Liver (tissue), 3 donors: ENCODE results near the gene KRTAP4-12.

Experiments used
- CTCF ChIP-seq: fragments of 150-350 bp; IDR thresholded peaks from 2 replicates; pipeline ENCODE4 v1.5.1; 2017; ENCODE audit warnings: improper control_type of control experiment, low read depth, low read length; ENCODE audit not compliant: missing input control
- EGR1 ChIP-seq, 2 donors: IDR thresholded peaks; 2 replicates each; pipeline ENCODE4 v1.6.1; 2016 to 2018; ENCODE audit warnings: antibody characterized with exemption in 2 of 2, low read depth in 2 of 2
- FOXA1 ChIP-seq: IDR thresholded peaks from 2 replicates; pipeline ENCODE4 v1.6.1; 2016; ENCODE audit warnings: antibody characterized with exemption
- GABPA ChIP-seq, 2 donors: IDR thresholded peaks in 1 of 2; conservative IDR thresholded peaks in 1 of 2; 2 replicates each; pipeline ENCODE4 v1.6.1; 2016; ENCODE audit warnings: antibody characterized with exemption in 2 of 2, mild to moderate bottlenecking in 1 of 2, moderate library complexity in 1 of 2
- HNF4A ChIP-seq, 2 donors: conservative IDR thresholded peaks; 2 replicates each; pipeline ENCODE4 v1.6.1; 2016; ENCODE audit warnings: antibody characterized with exemption in 2 of 2, mild to moderate bottlenecking in 2 of 2
- JUND ChIP-seq, 2 donors: IDR thresholded peaks; 2 replicates each; pipeline ENCODE4 v1.6.1; 2016; ENCODE audit warnings: antibody characterized with exemption in 2 of 2
- RAD21 ChIP-seq, 2 donors: IDR thresholded peaks; 2 replicates each; pipeline ENCODE4 v1.6.1; 2016; ENCODE audit warnings: antibody characterized with exemption in 2 of 2, mild to moderate bottlenecking in 2 of 2
- RXRA ChIP-seq, 2 donors: IDR thresholded peaks; 2 replicates each; pipeline ENCODE4 v1.6.1; 2017 to 2018; ENCODE audit warnings: antibody characterized with exemption in 2 of 2, mild to moderate bottlenecking in 1 of 2
- TAF1 ChIP-seq: conservative IDR thresholded peaks from 2 replicates; pipeline ENCODE4 v1.6.1; 2016; ENCODE audit warnings: antibody characterized with exemption, mild to moderate bottlenecking
- YY1 ChIP-seq: IDR thresholded peaks from 2 replicates; pipeline ENCODE4 v1.6.1; 2016; ENCODE audit warnings: antibody characterized with exemption, mild to moderate bottlenecking
- ZBTB33 ChIP-seq: IDR thresholded peaks from 2 replicates; pipeline ENCODE4 v1.6.1; 2016; ENCODE audit warnings: antibody characterized with exemption
- TF ChIP-seq, protein P1 (sequence below): IDR thresholded peaks from 2 replicates; pipeline ENCODE4 v1.6.1; 2016; ENCODE audit warnings: antibody characterized with exemption, mild to moderate bottlenecking
- TF ChIP-seq, protein P2 (sequence below): IDR thresholded peaks from 2 replicates; pipeline ENCODE4 v1.6.1; 2016; ENCODE audit warnings: antibody characterized with exemption
- TF ChIP-seq, protein P3 (sequence below): IDR thresholded peaks from 2 replicates; pipeline ENCODE4 v1.6.1; 2016; ENCODE audit warnings: antibody characterized with exemption
- donor health status: healthy.
- donor health status: healthy.

- TF ChIP-seq, protein P1, sequence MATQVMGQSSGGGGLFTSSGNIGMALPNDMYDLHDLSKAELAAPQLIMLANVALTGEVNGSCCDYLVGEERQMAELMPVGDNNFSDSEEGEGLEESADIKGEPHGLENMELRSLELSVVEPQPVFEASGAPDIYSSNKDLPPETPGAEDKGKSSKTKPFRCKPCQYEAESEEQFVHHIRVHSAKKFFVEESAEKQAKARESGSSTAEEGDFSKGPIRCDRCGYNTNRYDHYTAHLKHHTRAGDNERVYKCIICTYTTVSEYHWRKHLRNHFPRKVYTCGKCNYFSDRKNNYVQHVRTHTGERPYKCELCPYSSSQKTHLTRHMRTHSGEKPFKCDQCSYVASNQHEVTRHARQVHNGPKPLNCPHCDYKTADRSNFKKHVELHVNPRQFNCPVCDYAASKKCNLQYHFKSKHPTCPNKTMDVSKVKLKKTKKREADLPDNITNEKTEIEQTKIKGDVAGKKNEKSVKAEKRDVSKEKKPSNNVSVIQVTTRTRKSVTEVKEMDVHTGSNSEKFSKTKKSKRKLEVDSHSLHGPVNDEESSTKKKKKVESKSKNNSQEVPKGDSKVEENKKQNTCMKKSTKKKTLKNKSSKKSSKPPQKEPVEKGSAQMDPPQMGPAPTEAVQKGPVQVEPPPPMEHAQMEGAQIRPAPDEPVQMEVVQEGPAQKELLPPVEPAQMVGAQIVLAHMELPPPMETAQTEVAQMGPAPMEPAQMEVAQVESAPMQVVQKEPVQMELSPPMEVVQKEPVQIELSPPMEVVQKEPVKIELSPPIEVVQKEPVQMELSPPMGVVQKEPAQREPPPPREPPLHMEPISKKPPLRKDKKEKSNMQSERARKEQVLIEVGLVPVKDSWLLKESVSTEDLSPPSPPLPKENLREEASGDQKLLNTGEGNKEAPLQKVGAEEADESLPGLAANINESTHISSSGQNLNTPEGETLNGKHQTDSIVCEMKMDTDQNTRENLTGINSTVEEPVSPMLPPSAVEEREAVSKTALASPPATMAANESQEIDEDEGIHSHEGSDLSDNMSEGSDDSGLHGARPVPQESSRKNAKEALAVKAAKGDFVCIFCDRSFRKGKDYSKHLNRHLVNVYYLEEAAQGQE = no peak
- TF ChIP-seq CTCF = no peak
- TF ChIP-seq RAD21 (IDR thresholded peaks at IDR 0.05) = no peak
- TF ChIP-seq FOXA1 = no peak
- TF ChIP-seq YY1 = no peak
- TF ChIP-seq, protein P2, sequence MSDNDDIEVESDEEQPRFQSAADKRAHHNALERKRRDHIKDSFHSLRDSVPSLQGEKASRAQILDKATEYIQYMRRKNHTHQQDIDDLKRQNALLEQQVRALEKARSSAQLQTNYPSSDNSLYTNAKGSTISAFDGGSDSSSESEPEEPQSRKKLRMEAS = no peak
- TF ChIP-seq TAF1 = no peak
- no peak for TF ChIP-seq ZBTB33
- TF ChIP-seq, protein P3, sequence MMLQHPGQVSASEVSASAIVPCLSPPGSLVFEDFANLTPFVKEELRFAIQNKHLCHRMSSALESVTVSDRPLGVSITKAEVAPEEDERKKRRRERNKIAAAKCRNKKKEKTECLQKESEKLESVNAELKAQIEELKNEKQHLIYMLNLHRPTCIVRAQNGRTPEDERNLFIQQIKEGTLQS = no peak
- no peak for TF ChIP-seq RXRA (IDR thresholded peaks at IDR 0.05)
- TF ChIP-seq EGR1 (IDR thresholded peaks at IDR 0.05; ENCODE audit: low read depth in 2 of 2) = no peak
- TF ChIP-seq JUND (IDR thresholded peaks at IDR 0.05) = no peak
- no peak for TF ChIP-seq GABPA (IDR thresholded peaks at IDR 0.05 in 1 of 2, conservative IDR thresholded peaks at IDR 0.05 in 1 of 2)
- TF ChIP-seq HNF4A (conservative IDR thresholded peaks at IDR 0.05) = no peak
Observed at GRCh38 chr17:41076788-41077187, 47.2 kb downstream of the KRTAP4-12 start.
